ENCODE results near the gene KNSTRN. TPM values are rescaled to one million over a fixed set of nuclear protein-coding genes. Genes with fewer than 3 reads are reported as not detected.

The KNSTRN gene
- total and polyA plus RNA-seq, 2 donors: 12.5 to 44.4 TPM

DNA sequence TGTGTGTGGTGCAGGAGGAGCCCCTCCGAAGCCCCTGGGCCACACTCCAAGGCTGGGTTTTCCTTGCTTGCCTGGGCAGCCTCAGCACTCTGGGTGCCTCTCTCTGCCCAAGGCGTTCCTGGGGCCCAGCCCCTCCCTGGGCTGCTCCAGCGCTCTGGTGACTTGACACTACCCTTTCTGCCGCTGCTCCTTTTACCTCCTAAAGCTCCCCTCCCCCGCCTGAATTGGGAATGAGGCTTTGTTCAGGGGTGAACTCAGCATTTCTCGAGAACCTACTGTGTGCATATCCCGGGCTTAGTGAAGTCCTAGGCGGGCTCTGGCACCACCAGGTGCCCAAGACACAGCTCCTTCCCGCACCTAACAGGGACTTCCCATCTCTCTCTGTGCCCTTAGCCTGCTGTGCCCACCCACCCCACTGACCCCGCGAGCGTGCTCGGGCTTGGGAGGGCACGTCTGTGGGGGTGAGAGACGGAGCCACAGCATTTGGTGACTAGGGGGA is 57.0 kb downstream of the KNSTRN start:
- Histone ChIP-seq H3K4me3 (ENCODE audit: low read length in 2 of 2) (peak overlapping the region; percentile 52 to 85), H3K9me3 (ENCODE audit: control insufficient read depth in 2 of 2, insufficient read depth in 1 of 2, low read length in 1 of 2) (peaks cover 0 to 16% of the 10 kb centered on the region in 2 donors), H3K27ac (ENCODE audit: low read depth in 1 of 2, low read length in 1 of 2) (no peak overlapping the region), H3K4me1 (ENCODE audit: control insufficient read depth in 2 of 2, insufficient read depth in 2 of 2, low read length in 2 of 2) (peaks cover 35 to 58% of the 10 kb centered on the region in 2 donors), H3K27me3 (ENCODE audit: control insufficient read depth in 2 of 2, insufficient read depth in 1 of 2, low read length in 1 of 2) (peaks cover 51 to 82% of the 10 kb centered on the region in 2 donors), H3K36me3 (ENCODE audit: control insufficient read depth in 2 of 2, insufficient read depth in 2 of 2, low read length in 1 of 2) (no peaks in the 10 kb centered on the region)
- 11% methylated on average over 15 of the region's 15 CpGs for WGBS
- DNase-seq (ENCODE audit: low read depth in 6 of 9, low spot score in 9 of 9): peak in 1 of 9 donors; percentile 43

DNA sequence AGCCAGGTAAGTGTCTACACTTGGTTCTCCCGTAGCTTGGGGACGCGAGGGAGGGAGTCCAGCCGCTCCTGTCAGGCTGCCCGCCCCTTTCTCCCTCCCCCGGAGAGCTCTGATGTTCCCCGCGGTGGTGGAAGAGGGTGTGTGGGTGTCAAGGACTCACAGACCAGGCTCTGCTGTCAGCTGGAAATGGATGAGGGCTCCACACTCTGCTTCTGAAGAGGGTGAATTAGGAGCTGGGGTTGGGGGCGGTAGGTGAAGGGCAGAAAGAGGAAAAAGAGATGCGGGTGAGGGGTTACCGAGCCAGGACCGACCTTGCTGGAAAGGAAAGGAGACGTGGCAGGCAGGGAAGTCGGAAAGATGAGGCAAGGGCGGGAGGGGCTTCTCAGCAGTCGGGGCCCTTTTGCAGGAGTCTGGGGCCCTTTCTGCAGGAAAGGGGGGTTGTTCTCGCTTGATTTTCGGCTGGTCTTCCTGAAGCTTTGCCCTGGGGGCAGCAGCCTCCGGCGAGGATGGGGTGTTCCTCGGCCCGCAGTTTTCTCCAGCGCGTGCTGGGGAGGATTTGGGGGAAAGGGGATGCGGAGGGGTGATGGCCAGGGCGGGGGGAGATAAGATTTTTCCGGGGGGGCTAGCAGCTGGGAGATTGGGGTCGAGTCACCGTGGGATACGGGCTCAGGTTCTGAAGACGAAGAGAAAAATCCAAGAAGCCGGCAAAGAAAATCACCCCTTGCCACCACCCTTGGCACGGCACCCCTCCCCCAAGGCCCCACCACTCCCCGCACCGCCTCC is 57.6 kb downstream of the KNSTRN start:
- WGBS: 0% methylated on average over 35 of the region's 35 CpGs
- H3K36me3 ChIP-seq (ENCODE audit: control insufficient read depth in 2 of 2, insufficient read depth in 2 of 2, low read length in 1 of 2): no peaks in the 10 kb centered on the region
- peaks cover 51 to 76% of the 10 kb centered on the region in 2 donors for H3K27me3 ChIP-seq (ENCODE audit: control insufficient read depth in 2 of 2, insufficient read depth in 1 of 2, low read length in 1 of 2)
- no peak overlapping the region for H3K27ac ChIP-seq (ENCODE audit: low read depth in 1 of 2, low read length in 1 of 2)
- peaks cover 0 to 16% of the 10 kb centered on the region in 2 donors for H3K9me3 ChIP-seq (ENCODE audit: control insufficient read depth in 2 of 2, insufficient read depth in 1 of 2, low read length in 1 of 2)
- DNase-seq (ENCODE audit: low read depth in 6 of 9, low spot score in 9 of 9): peak in 3 of 9 donors; percentile 19 to 41 (median 21)
- peaks cover 32 to 52% of the 10 kb centered on the region in 2 donors for H3K4me1 ChIP-seq (ENCODE audit: control insufficient read depth in 2 of 2, insufficient read depth in 2 of 2, low read length in 2 of 2)
- H3K4me3 ChIP-seq (ENCODE audit: low read length in 2 of 2): peak overlapping the region; percentile 52 to 85

GRCh38 chr15:40440743-40441564 is 58.4 kb downstream of the KNSTRN start, which contains the start of gene BAHD1:
Gene BAHD1, plus strand, starts transcription at chr15:40440953. Its CDS starts 17,512 bp downstream, at chr15:40458465.
- H3K4me3 ChIP-seq (ENCODE audit: low read length in 2 of 2): peak within 1 kb of the TSS; percentile 54 to 85
- 2% methylated on average over 119 of the region's 119 CpGs for WGBS
- H3K27me3 ChIP-seq (ENCODE audit: control insufficient read depth in 2 of 2, insufficient read depth in 1 of 2, low read length in 1 of 2): peaks cover 48 to 67% of the 10 kb centered on the region in 2 donors
- peak; percentile 70 to 96 (median 86) for DNase-seq (ENCODE audit: low read depth in 6 of 9, low spot score in 9 of 9)
- peaks cover 0 to 16% of the 10 kb centered on the region in 2 donors for H3K9me3 ChIP-seq (ENCODE audit: control insufficient read depth in 2 of 2, insufficient read depth in 1 of 2, low read length in 1 of 2)
- peak within 1 kb of the TSS in 1 of 2 donors; percentile 48 for H3K27ac ChIP-seq (ENCODE audit: low read depth in 1 of 2, low read length in 1 of 2)
- no peaks in the 10 kb centered on the region for H3K36me3 ChIP-seq (ENCODE audit: control insufficient read depth in 2 of 2, insufficient read depth in 2 of 2, low read length in 1 of 2)
- peaks cover 30 to 47% of the 10 kb centered on the region in 2 donors for H3K4me1 ChIP-seq (ENCODE audit: control insufficient read depth in 2 of 2, insufficient read depth in 2 of 2, low read length in 2 of 2)

DNA sequence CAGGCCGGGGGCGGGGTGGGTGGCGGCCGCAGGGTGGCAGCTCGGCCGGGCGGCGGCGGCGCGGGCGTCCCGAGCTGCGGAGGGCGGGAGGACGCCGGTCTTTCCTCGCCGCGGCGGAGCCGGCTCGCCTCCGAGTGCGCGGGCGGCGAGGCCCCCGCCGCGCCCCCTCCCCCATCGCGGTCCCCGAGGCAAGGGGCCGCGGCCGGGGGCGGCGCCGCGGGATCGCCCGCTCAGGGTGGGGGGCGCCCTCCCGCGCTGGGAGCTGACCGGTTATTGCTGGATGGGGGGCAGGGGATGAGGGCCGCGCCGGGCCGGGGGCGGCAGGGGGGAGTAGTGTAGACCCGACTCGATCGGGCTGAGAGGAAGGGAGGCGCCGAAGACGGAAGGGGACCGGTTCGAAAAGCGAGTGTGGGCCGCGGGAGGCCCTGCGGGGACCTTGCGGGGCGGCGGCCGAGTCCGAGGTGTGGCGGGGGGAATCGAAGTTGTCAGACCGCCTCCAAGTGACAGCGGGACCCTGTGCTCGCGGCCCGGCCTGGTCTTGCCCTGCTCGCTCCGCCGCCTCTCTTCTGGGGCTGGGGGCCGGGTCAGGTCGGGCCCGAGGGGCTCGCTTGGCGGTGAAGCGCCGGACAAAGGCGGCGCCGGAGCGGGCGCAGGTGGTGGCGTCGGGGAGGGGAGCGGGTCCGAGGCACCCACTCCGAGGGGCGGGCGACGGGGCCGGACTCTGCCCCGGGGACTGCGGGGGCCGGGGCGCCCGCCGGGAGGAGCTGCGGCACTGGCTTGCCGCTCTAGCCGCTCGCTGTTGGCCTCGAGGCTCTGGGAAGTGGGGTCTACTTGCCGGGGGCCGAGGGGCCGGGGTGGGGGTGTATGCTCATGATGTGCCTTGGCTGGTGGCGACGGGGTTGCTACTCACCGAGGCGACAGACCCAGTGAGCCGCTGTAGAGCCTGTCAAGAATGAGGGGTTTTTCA is 59.3 kb downstream of the KNSTRN start:
- Histone ChIP-seq H3K27me3 (ENCODE audit: control insufficient read depth in 2 of 2, insufficient read depth in 1 of 2, low read length in 1 of 2) (peaks cover 40 to 59% of the 10 kb centered on the region in 2 donors), H3K36me3 (ENCODE audit: control insufficient read depth in 2 of 2, insufficient read depth in 2 of 2, low read length in 1 of 2) (no peaks in the 10 kb centered on the region), H3K4me1 (ENCODE audit: control insufficient read depth in 2 of 2, insufficient read depth in 2 of 2, low read length in 2 of 2) (peaks cover 22 to 38% of the 10 kb centered on the region in 2 donors), H3K27ac (ENCODE audit: low read depth in 1 of 2, low read length in 1 of 2) (no peak overlapping the region), H3K9me3 (ENCODE audit: control insufficient read depth in 2 of 2, insufficient read depth in 1 of 2, low read length in 1 of 2) (peaks cover 0 to 8% of the 10 kb centered on the region in 2 donors), H3K4me3 (ENCODE audit: low read length in 2 of 2) (peak overlapping the region; percentile 54 to 85)
- peak in 1 of 9 donors; percentile 28 for DNase-seq (ENCODE audit: low read depth in 6 of 9, low spot score in 9 of 9)
- WGBS: under 1% methylated on average over 119 of the region's 119 CpGs

DNA sequence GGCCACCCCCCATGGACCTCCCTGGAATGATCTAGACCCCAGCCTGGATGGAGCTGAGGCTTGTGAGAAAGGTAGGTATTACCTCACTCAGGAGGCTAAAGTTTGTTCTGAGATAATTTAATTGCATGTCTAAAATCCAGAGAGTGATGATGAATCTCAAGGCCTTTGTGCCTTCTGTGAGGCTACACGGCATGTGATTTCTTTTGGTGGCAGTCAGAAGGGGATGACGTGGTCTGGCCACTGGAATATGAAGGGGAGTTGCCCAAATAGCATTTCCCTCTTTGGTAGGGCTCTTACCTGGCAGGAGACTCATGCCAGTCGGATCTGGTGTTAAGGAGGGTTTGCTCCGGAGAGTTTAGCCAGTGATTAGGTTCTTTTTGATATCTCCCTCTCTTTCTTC is 60.7 kb downstream of the KNSTRN start:
- H3K4me1 ChIP-seq (ENCODE audit: control insufficient read depth in 2 of 2, insufficient read depth in 2 of 2, low read length in 2 of 2): peaks cover 20 to 30% of the 10 kb centered on the region in 2 donors
- H3K9me3 ChIP-seq (ENCODE audit: control insufficient read depth in 2 of 2, insufficient read depth in 1 of 2, low read length in 1 of 2): peaks cover 0 to 5% of the 10 kb centered on the region in 2 donors
- peaks cover 30 to 44% of the 10 kb centered on the region in 2 donors for H3K27me3 ChIP-seq (ENCODE audit: control insufficient read depth in 2 of 2, insufficient read depth in 1 of 2, low read length in 1 of 2)
- no peaks in the 10 kb centered on the region for H3K36me3 ChIP-seq (ENCODE audit: control insufficient read depth in 2 of 2, insufficient read depth in 2 of 2, low read length in 1 of 2)
- DNase-seq (ENCODE audit: low read depth in 6 of 9, low spot score in 9 of 9): no peak
- no peak overlapping the region for H3K4me3 ChIP-seq (ENCODE audit: low read length in 2 of 2)
- 98% methylated on average over 4 of the region's 4 CpGs for WGBS
- no peak overlapping the region for H3K27ac ChIP-seq (ENCODE audit: low read depth in 1 of 2, low read length in 1 of 2)

DNA sequence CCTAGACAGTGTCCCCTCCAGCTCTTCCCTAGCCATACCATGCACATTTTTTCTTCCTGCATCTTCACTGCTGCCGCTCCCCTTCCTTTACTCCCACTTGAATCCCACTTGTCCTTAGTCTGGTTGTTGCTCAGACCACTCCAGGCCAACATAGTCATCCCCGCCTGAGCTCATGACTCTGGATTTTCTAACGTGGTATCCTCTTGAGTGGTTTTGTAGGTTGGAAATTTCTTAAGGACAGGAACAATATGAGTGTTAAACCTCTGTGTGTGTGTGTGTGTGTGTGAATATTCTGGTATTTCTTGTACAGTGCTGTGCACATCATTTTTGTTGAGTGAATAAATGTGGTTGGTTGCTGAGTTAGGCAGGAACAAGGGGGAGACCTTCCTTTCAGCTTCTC is 61.3 kb downstream of the KNSTRN start:
- peaks cover 20 to 28% of the 10 kb centered on the region in 2 donors for H3K4me1 ChIP-seq (ENCODE audit: control insufficient read depth in 2 of 2, insufficient read depth in 2 of 2, low read length in 2 of 2)

More for the DNA sequence above, 61.3 kb downstream of the KNSTRN start:
- 96% methylated on average over 3 of the region's 3 CpGs for WGBS
- Histone ChIP-seq H3K9me3 (ENCODE audit: control insufficient read depth in 2 of 2, insufficient read depth in 1 of 2, low read length in 1 of 2) (peaks cover 0 to 2% of the 10 kb centered on the region in 2 donors), H3K27ac (ENCODE audit: low read depth in 1 of 2, low read length in 1 of 2) (no peak overlapping the region), H3K36me3 (ENCODE audit: control insufficient read depth in 2 of 2, insufficient read depth in 2 of 2, low read length in 1 of 2) (no peaks in the 10 kb centered on the region), H3K4me3 (ENCODE audit: low read length in 2 of 2) (no peak overlapping the region), H3K27me3 (ENCODE audit: control insufficient read depth in 2 of 2, insufficient read depth in 1 of 2, low read length in 1 of 2) (peaks cover 24 to 39% of the 10 kb centered on the region in 2 donors)
- no peak for DNase-seq (ENCODE audit: low read depth in 6 of 9, low spot score in 9 of 9)
